ENCODE measurements around the gene CIAO2B.
"Not testable (repeated sequence)": the region's sequence is repeated elsewhere in the genome, so short reads cannot be mapped to it uniquely, and the experiment has no call there.

Gene CIAO2B

GRCh38 chr16:66948134-66948836, 14.1 kb upstream of the CIAO2B start:
- no peak for TF ChIP-seq L3MBTL2 (conservative IDR thresholded peaks at IDR 0.05)
- TF ChIP-seq FOXM1 (IDR thresholded peaks at IDR 0.05; ENCODE audit: borderline replicate concordance) = no peak
- TF ChIP-seq TARDBP (IDR thresholded peaks at IDR 0.05) = no peak
- TF ChIP-seq FOXK2 (IDR thresholded peaks at IDR 0.05) = no peak
- no peak for TF ChIP-seq BHLHE40 (IDR thresholded peaks at IDR 0.05; ENCODE audit: borderline replicate concordance)
- TF ChIP-seq SUZ12 (IDR thresholded peaks at IDR 0.05) = no peak
- no peak for TF ChIP-seq NFRKB (IDR thresholded peaks at IDR 0.05)
- TF ChIP-seq SP1 (IDR thresholded peaks at IDR 0.05) = no peak
- TF ChIP-seq LEF1 (IDR thresholded peaks at IDR 0.05; ENCODE audit: borderline replicate concordance) = no peak
- TF ChIP-seq ELF4 (IDR thresholded peaks at IDR 0.05) = no peak
- TF ChIP-seq ZNF384 (IDR thresholded peaks at IDR 0.05) = no peak
- no peak for TF ChIP-seq HDGF (IDR thresholded peaks at IDR 0.05; ENCODE audit: borderline replicate concordance)
- POLR2A ChIA-PET = interaction anchor here (0.6 kb wide), 1 partner anchor 10 kb away, joined by 4 read pairs; no protein-coding TSS in a partner anchor
- DNase-seq (ENCODE audit: extremely low spot score) = no peak
- CTCF ChIA-PET = interaction anchor here (0.6 kb wide), 1 partner anchor 1125 kb away, joined by 4 read pairs; no protein-coding TSS in a partner anchor

- POLR2A ChIA-PET = interaction anchor here (0.5 to 0.6 kb wide), 2 partner anchors 11 to 51 kb away, joined by 3 to 4 read pairs; no protein-coding TSS in a partner anchor
- TF ChIP-seq FOXA1 (IDR thresholded peaks at IDR 0.05) = no peak
- no peak for TF ChIP-seq LEF1 (IDR thresholded peaks at IDR 0.05; ENCODE audit: borderline replicate concordance)
- no peak for TF ChIP-seq FOXM1 (IDR thresholded peaks at IDR 0.05; ENCODE audit: borderline replicate concordance)
- no peak for TF ChIP-seq NFRKB (IDR thresholded peaks at IDR 0.05)
- no peak for TF ChIP-seq HDGF (IDR thresholded peaks at IDR 0.05; ENCODE audit: borderline replicate concordance)
- TF ChIP-seq FOXK2 (IDR thresholded peaks at IDR 0.05) = no peak
- TF ChIP-seq SP1 (IDR thresholded peaks at IDR 0.05) = no peak
- TF ChIP-seq BHLHE40 (IDR thresholded peaks at IDR 0.05; ENCODE audit: borderline replicate concordance) = no peak
- no peak for TF ChIP-seq ZNF384 (IDR thresholded peaks at IDR 0.05)
- no peak for TF ChIP-seq ARNT (IDR thresholded peaks at IDR 0.05)
- TF ChIP-seq, protein P1, sequence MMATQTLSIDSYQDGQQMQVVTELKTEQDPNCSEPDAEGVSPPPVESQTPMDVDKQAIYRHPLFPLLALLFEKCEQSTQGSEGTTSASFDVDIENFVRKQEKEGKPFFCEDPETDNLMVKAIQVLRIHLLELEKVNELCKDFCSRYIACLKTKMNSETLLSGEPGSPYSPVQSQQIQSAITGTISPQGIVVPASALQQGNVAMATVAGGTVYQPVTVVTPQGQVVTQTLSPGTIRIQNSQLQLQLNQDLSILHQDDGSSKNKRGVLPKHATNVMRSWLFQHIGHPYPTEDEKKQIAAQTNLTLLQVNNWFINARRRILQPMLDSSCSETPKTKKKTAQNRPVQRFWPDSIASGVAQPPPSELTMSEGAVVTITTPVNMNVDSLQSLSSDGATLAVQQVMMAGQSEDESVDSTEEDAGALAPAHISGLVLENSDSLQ (IDR thresholded peaks at IDR 0.05) = no peak
- CTCF ChIA-PET = interaction anchor here (1.0 kb wide), 1 partner anchor 207 kb away, joined by 3 read pairs; no protein-coding TSS in a partner anchor
- DNase-seq (ENCODE audit: extremely low spot score) = peak; percentile 75
These were observed 13.3 kb upstream of the CIAO2B start for GRCh38 chr16:66947302-66948065.

DNA sequence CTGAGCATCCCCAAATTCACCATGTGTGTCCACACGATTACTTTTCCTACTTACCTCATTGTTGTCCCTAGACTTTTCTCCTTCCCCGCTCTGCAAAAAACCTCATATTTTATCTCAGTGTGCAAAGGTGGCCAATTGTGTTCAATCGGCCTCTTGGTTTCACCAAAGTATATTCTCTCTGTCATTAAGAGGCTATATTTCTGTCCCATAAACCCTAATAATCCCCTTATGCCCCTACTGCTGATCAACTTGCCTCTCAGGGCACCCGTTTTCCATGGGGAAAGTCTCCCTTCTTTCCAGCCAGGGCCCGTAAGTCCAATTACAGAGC, 12.7 kb upstream of the CIAO2B start:
- POLR2A ChIA-PET = no interaction called here
- no peak for DNase-seq (ENCODE audit: extremely low spot score)
- CTCF ChIA-PET = interaction anchor here (1.0 kb wide), 1 partner anchor 208 kb away, joined by 3 read pairs; no protein-coding TSS in a partner anchor
- TF ChIP-seq FOXA1 (IDR thresholded peaks at IDR 0.05) (no peak), CTBP1 (IDR thresholded peaks at IDR 0.05; ENCODE audit: borderline replicate concordance) (no peak), FOXM1 (IDR thresholded peaks at IDR 0.05; ENCODE audit: borderline replicate concordance) (no peak), ELF4 (IDR thresholded peaks at IDR 0.05) (no peak), NFRKB (IDR thresholded peaks at IDR 0.05) (no peak), L3MBTL2 (conservative IDR thresholded peaks at IDR 0.05) (no peak), SUZ12 (IDR thresholded peaks at IDR 0.05) (no peak), TARDBP (IDR thresholded peaks at IDR 0.05) (no peak), SP1 (IDR thresholded peaks at IDR 0.05) (no peak), FOXK2 (IDR thresholded peaks at IDR 0.05) (no peak), BHLHE40 (IDR thresholded peaks at IDR 0.05; ENCODE audit: borderline replicate concordance) (no peak), ARNT (IDR thresholded peaks at IDR 0.05) (no peak), LEF1 (IDR thresholded peaks at IDR 0.05; ENCODE audit: borderline replicate concordance) (no peak), HDGF (IDR thresholded peaks at IDR 0.05; ENCODE audit: borderline replicate concordance) (no peak), ZNF384 (IDR thresholded peaks at IDR 0.05) (no peak)
- TF ChIP-seq, protein P1 (IDR thresholded peaks at IDR 0.05) = no peak

- TF ChIP-seq BHLHE40 (IDR thresholded peaks at IDR 0.05; ENCODE audit: borderline replicate concordance) (no peak), FOXA1 (IDR thresholded peaks at IDR 0.05) (no peak), ARNT (IDR thresholded peaks at IDR 0.05) (no peak), LEF1 (IDR thresholded peaks at IDR 0.05; ENCODE audit: borderline replicate concordance) (no peak), FOXK2 (IDR thresholded peaks at IDR 0.05) (no peak), FOXM1 (IDR thresholded peaks at IDR 0.05; ENCODE audit: borderline replicate concordance) (no peak), TARDBP (IDR thresholded peaks at IDR 0.05) (no peak), SUZ12 (IDR thresholded peaks at IDR 0.05) (no peak), L3MBTL2 (conservative IDR thresholded peaks at IDR 0.05) (no peak), ELF4 (IDR thresholded peaks at IDR 0.05) (no peak), CTBP1 (IDR thresholded peaks at IDR 0.05; ENCODE audit: borderline replicate concordance) (no peak), ZNF384 (IDR thresholded peaks at IDR 0.05) (no peak), HDGF (IDR thresholded peaks at IDR 0.05; ENCODE audit: borderline replicate concordance) (no peak), NFRKB (IDR thresholded peaks at IDR 0.05) (no peak), SP1 (IDR thresholded peaks at IDR 0.05) (no peak)
- TF ChIP-seq, protein P1 (IDR thresholded peaks at IDR 0.05) = no peak
- CTCF ChIA-PET = no interaction called here
- DNase-seq (ENCODE audit: extremely low spot score) = no peak
- POLR2A ChIA-PET = no interaction called here
These were observed 12.3 kb upstream of the CIAO2B start for GRCh38 chr16:66946541-66946940.

- DNase-seq (ENCODE audit: extremely low spot score) = no peak
- TF ChIP-seq ELF4 (IDR thresholded peaks at IDR 0.05) (no peak), SUZ12 (IDR thresholded peaks at IDR 0.05) (no peak), ARNT (IDR thresholded peaks at IDR 0.05) (no peak), L3MBTL2 (conservative IDR thresholded peaks at IDR 0.05) (no peak)
- ChIA-PET POLR2A (no interaction called here), CTCF (no interaction called here)
These were observed 11.7 kb upstream of the CIAO2B start for GRCh38 chr16:66945939-66946338.

DNA sequence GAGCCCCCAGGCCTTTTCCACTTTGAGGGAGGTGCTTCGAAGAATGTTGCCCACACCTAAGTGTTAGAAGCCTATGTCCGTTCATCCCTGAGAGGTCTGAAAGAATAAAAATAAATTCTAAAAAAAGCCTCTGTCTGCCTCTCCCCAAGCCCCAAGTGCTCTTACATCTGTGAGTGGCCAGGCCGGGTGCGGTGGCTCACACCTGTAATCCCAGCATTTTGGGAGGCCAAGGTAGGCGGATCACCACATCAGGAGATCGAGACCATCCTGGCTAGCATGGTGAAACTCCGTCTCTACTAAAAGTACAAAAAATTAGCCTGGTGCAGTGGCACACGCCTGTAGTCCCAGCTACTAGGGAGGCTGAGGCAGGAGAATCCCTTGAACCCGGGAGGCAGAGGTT, 10.8 kb upstream of the CIAO2B start:
- POLR2A ChIA-PET; DNase-seq (ENCODE audit: extremely low spot score): not testable (repeated sequence)
- CTCF ChIA-PET = interaction anchor here (0.6 to 1.1 kb wide), 2 partner anchors 49 to 276 kb away, joined by 3 to 4 read pairs; no protein-coding TSS in a partner anchor
